NCI-H1930 (cell line): ENCODE measurements around the gene CKS1B.

Experiments
- DNase-seq, 2 experiments: peaks; one replicate each; lab custom pipeline; 2025; lab: John Stamatoyannopoulos, UW

Gene CKS1B

GRCh38 chr1:154945962-154946850 is 28.3 kb upstream of the CKS1B start:
- DNase-seq, result no peak

GRCh38 chr1:154948079-154948478 is 26.4 kb upstream of the CKS1B start:
- no peak for DNase-seq

DNA sequence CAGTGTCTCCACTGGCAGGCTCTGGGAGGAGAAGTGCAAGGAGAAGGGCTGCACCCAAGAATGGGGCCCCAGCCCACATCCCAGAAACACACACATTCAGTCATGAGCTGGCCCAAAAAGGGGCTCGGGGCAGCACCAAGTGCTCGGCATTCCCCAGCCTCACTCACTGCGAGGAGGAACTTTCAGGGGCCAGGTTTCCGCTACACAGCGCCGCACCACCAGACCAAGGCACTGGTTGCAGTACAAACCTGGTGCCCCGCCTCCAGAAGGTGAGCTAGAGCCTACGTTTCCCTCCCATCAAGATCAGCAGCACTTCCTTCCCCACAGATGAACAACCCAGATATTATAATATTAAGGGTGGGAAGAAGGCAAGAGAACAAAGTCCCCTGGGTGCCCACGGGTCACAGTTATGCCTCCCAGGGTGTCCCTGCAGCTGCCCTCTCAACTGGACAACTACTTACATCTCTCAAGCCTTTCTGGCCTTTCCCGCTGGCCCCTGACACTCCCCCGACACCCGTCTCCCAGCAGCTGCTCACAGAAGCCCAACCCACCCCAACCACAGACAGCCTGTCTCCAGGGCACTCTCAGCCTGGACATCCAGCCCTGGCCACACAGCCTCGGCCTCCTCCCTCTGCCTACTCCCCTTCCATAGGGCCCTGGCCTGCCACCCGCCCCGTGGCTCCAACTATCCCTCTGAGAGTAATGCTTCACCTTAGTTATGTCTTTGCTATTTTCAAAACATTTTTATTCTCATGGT is 22.4 kb upstream of the CKS1B start:
- no peak for DNase-seq

- DNase-seq, result no peak
Measured at GRCh38 chr1:154952664-154953063, 21.8 kb upstream of the CKS1B start.

DNA sequence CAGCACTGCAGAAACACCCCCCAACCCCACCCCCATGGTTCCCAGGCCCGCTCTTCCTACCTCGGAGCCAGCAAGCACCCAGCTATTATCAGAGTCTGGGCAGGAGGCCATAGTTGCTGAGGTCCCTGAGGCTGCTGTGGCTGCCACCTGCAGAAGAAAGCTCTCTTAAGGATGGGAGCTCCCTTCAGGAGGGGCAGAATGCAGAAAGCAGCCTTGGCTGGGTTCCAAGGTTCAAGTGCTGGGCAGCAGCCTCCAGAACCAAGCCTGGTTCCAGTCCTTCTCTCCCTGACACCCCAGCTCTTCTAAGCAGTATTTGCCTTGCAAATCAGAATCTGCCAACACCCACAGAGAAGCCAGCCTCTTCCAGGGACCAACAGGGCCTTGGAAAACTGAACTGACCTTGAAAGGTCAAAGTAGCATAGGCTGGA is 20.9 kb upstream of the CKS1B start:
- DNase-seq, result no peak

DNA sequence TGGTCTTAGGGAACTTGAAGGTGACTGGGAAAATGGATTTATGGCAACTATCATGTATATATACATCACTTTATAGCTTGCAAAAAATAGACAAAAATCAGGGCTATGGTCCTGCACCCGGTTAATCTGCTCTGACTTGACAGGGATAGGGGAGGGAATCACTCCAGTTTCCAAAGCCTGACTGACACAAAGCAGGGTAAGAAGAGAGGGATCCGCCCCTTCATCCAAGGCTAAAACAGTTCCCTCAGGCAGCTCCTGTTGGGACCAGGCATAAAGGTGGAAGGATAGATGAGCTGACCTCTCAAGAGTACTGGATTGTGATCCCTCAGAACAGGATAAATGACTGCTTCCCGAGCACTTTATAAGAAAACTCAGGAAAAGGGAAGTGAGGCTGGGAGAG is 19.9 kb upstream of the CKS1B start:
- DNase-seq, result no peak

DNA sequence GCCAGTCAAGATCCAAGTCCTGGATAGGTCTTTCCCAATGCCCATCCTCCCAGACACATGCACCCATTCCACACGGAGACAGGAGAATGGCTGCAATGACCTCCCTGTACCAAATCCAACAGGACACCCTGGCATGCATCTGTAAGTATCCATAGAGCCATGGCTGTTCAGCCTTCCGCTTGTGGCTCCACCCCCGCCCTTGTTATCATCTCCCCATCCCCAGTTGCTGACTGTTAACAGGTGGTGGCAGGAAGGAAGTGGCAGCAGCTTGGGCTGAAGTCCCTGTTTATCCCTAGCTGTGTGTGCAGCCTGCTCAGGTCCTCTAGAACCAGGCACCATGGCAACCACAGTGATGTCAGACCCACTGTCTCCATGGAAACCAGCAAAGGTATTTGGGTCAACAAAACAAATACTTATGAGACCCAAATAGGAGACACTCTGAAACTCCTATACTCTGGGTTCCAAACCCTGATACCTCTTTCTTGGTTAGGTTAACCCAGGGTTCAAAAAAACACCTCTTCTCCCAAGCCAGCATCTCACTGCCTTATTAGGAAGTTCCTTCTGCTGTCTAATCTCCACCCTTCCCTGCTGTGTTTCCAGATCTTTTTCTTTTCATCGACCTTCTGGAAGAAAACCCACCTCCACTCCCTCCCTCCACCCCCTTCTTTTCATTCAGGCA is 19.3 kb upstream of the CKS1B start:
- DNase-seq, result no peak

GRCh38 chr1:154955718-154956543 is 18.6 kb upstream of the CKS1B start, which contains the start of gene PBXIP1:
Gene PBXIP1, minus strand, starts transcription at chr1:154956099. Its CDS starts 2,378 bp downstream, at chr1:154953721.
- peak; percentile 74 to 83 for DNase-seq

- DNase-seq, result no peak
Measured at GRCh38 chr1:154956544-154956941, 17.9 kb upstream of the CKS1B start.

- no peak for DNase-seq
Measured at GRCh38 chr1:154957091-154957657, 17.3 kb upstream of the CKS1B start.

DNA sequence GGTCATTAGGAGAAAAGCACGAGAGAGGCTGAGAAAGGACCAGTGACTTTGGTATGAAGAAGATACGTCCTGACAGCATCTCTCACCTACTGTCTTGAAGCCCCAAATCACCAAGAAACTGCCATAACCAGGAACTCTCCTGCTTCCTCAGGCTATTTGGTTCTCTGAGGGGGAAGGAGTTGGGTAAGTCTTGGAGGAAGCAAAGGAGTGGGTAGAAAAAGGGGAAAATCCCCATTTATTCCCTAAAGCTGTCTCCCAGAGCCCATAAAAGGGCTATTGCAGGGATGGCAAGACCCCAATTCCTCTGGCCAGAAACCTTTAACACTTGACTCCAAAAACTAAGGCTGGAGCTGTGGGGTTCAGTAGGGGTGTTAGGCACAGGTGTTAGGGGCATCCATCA is 16.4 kb upstream of the CKS1B start:
- DNase-seq, result no peak

GRCh38 chr1:154958681-154959425 is 15.6 kb upstream of the CKS1B start:
- no peak for DNase-seq

DNA sequence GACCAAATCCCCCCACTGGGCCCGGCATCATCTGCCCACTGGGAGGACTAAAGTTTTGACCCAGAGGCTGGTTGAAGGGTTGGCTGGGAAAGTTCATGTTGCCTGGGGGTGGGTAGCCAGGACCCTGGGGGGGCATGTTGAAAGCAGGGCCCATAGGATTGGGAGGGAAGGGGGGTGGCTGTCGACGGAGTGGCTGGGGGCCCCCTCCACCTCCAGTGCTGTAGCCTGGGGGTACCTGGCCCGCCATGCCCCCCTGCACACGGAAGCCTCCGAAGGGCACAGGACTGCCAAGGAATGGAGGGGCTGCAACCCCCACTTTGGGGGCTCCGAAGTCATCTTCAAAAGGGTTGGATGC is 15.1 kb upstream of the CKS1B start:
- no peak for DNase-seq

DNA sequence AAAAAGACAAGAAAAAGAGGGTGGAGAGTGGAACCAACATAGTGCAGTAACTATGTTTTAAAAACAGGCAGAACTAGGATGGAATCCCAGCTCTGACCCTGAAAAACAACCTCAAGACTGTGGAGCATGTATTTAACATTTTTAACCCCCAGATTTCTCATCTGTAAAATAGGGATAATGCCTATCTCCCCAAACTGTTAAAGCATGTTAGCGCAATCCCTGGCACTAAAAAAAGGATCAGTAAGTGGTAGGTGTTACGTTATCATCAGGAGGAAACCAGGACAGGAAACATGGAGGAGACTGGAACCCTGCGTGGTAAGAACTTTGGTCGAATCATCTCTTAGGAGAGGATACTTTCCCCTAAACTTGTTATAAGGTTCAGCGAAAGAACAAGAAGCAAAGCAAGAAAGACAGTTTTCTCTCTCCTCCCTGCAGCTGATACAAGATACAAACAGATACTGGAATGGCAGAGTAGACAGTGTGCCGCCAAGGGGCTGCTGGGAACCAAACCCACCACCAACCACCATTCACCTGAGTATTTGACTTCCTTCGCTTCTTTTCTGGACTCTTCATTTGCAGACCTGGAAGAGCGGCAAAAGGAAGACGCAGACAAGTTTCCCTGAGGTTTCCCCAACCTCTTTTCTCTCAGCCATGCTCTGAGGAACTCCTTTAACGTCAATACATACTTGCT is 13.9 kb upstream of the CKS1B start:
- DNase-seq, result no peak

DNA sequence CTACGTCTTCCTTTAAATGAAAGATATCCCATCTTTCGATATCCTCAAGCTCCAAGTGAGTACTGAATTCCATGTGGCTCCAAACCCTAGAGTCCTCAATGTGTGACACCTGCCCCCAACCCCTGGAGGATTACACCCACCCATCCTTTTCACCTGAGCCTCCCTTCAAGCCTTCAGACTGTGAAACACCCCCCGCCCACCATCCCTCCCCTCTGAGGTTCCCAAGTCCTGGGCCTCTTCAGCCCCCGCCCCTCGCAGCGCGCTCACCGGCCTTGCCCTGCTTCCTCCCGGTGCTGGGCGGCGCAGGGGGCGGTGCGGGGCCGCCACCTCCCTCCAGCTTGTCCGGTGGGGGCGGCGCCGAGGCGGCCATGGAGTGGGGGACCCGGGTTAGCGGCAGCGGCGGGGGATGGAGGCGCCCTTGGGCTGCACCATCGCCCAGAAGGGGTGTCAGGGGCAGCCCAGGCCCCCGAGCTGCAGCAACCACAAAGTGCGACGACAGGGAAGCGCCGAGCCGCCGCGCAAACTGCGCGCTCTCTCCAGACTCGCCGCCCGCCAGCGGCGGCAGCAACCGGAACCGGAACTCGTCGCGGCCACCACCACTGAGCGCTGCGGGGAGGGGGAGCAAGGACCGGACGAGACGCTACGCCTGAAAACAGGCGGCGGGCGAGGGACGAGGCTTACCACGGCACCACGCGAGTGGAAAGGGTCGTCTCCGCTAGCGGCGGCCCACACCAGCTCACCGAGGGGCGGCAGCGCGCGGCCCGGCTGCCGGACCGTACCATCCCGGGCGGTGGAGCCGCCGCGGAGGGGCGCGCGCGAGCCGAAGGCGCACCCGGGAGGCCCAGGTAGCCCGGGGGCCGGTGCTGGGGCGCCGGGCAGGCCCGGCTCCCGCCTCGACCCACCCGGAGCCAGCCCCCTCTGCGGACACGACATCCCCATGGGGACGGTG is 13.0 kb upstream of the CKS1B start, which contains the start of gene PYGO2:
TSS of gene PYGO2 (minus strand) at position 576 of the 949 bp plus-strand sequence. CDS start at position 370, 206 bp downstream.
- peak; percentile 44 to 75 for DNase-seq

- DNase-seq, result no peak
Measured at GRCh38 chr1:154962156-154962749, 12.2 kb upstream of the CKS1B start.

- DNase-seq, result no peak
Measured at GRCh38 chr1:154962795-154963330, 11.6 kb upstream of the CKS1B start.

DNA sequence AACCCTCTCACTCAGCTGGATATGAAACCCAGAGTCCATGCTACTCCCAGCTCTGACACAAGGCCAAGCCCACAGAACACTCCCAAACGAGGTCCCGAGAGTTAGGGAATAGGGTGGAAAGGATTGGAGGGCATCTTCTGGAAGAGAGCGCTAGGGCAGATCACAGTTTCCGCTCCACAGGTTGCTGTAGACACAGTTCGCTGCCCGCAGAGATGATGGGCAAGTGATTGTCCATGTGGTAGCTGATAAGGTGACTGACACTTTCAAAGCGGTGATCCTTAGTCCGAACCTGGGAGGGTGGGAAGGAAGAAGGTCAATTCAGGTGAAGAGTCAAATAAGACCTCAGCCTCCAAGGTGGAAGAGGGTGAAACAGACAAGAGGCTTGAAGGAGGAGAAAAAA is 10.8 kb upstream of the CKS1B start:
- no peak for DNase-seq
